B cell (primary cell): ENCODE data around the gene CD4. TPM values are rescaled to one million over a fixed set of nuclear protein-coding genes. Genes with fewer than 3 reads are reported as not detected.

Experiments
- ATAC-seq: fragments of 200-7000 bp; cut with Tn5 transposase; one replicate; pipeline ENCODE4 v1.10.0; 2021; ENCODE audit warnings: low read depth, mild to moderate bottlenecking, moderate number of reproducible peaks, moderate library complexity
- CTCF ChIA-PET: fragments of 350-600 bp; sonication (Branson Sonifier 250); formaldehyde crosslinking; loops from one replicate; lab custom pipeline; 2021; ENCODE audit warnings: antibody characterized with exemption, inconsistent platforms; lab: Charles Lee
- POLR2A ChIA-PET: fragments of 350-600 bp; sonication (Branson Sonifier 250); formaldehyde crosslinking; loops from one replicate; lab custom pipeline; 2021; ENCODE audit warnings: antibody characterized with exemption; lab: Charles Lee
- DNase-seq: peaks from one replicate; pipeline ENCODE4 v3.0.0; 2013
- H2AFZ ChIP-seq: 2 replicates; pipeline ENCODE4 v1.6.1; 2012; ENCODE audit warnings: mild to moderate bottlenecking, low read depth, low read length; ENCODE audit not compliant: insufficient read depth, poor library complexity, severe bottlenecking
- H3K27ac ChIP-seq, 2 donors: 1 replicate in 1 of 2; 2 replicates in 1 of 2; pipeline ENCODE4 v1.5.1; 2012 to 2013; ENCODE audit warnings: low read length in 2 of 2, mild to moderate bottlenecking in 2 of 2, moderate library complexity in 1 of 2
- H3K27me3 ChIP-seq, 4 experiments: fragments of 200-600 bp in 1 of 4; sonication (generic) in 1 of 4; replicated peaks in 1 of 4; 1 replicate in 2 of 4; 2 replicates in 2 of 4; pipeline versions ENCODE4 v1.6.1 to v1.7.0; 2013 to 2016; ENCODE audit warnings: low read length in 3 of 4, mild to moderate bottlenecking in 2 of 4, mixed read lengths in 1 of 4, moderate library complexity in 1 of 4; ENCODE audit not compliant: insufficient read depth in 4 of 4, control insufficient read depth in 3 of 4; ENCODE audit errors: control extremely low read depth in 1 of 4
- H3K36me3 ChIP-seq, 2 experiments: replicated peaks in 1 of 2; 1 replicate in 1 of 2; 2 replicates in 1 of 2; pipeline versions ENCODE4 v1.6.1 to v1.7.1; 2013; ENCODE audit warnings: low read length in 1 of 2; ENCODE audit not compliant: insufficient read depth in 2 of 2, control insufficient read depth in 1 of 2; ENCODE audit errors: control extremely low read depth in 1 of 2, extremely low read depth in 1 of 2
- H3K4me1 ChIP-seq, 2 donors: fragments of 200-600 bp in 1 of 2; sonication (generic) in 1 of 2; 1 replicate in 1 of 2; 2 replicates in 1 of 2; pipeline versions ENCODE4 v1.5.1 to v1.6.1; 2013 to 2017; ENCODE audit warnings: low read length in 2 of 2; ENCODE audit not compliant: control insufficient read depth in 2 of 2, insufficient read depth in 2 of 2
- H3K4me2 ChIP-seq: replicated peaks from 2 replicates; pipeline ENCODE3; 2012; ENCODE audit warnings: mild to moderate bottlenecking, low read depth, low read length; ENCODE audit not compliant: poor library complexity, severe bottlenecking
- H3K4me3 ChIP-seq, 5 experiments: fragments of 200-600 bp in 1 of 5; sonication (generic) in 1 of 5; 1 replicate in 3 of 5; 2 replicates in 2 of 5; pipeline versions ENCODE4 v1.5.1 to v1.7.0; 2011 to 2016; ENCODE audit warnings: low read length in 4 of 5, mild to moderate bottlenecking in 4 of 5, low read depth in 2 of 5, control low read depth in 1 of 5, moderate library complexity in 1 of 5; ENCODE audit not compliant: insufficient read depth in 1 of 5; ENCODE audit errors: control extremely low read depth in 1 of 5, extremely low read depth in 1 of 5
- H3K79me2 ChIP-seq: fragments of 200-600 bp; sonication (generic); one replicate; pipeline ENCODE4 v1.6.0; 2016; ENCODE audit warnings: low read length; ENCODE audit not compliant: control insufficient read depth, insufficient read depth
- H3K9ac ChIP-seq: fragments of 200-600 bp; sonication (generic); 2 replicates; pipeline ENCODE4 v1.6.1; 2017; ENCODE audit warnings: mild to moderate bottlenecking, low read length, moderate library complexity
- H3K9me3 ChIP-seq, 3 donors: one replicate each; pipeline versions ENCODE4 v1.6.1 to v1.7.1; 2013; ENCODE audit warnings: low read length in 2 of 3; ENCODE audit not compliant: control insufficient read depth in 2 of 3, insufficient read depth in 1 of 3; ENCODE audit errors: control extremely low read depth in 1 of 3
- H4K20me1 ChIP-seq: 2 replicates; pipeline ENCODE4 v1.6.0; 2012; ENCODE audit warnings: mild to moderate bottlenecking, low read length; ENCODE audit not compliant: insufficient read depth, control insufficient read depth, poor library complexity, severe bottlenecking
- H3K27ac Mint-ChIP-seq: one replicate; pipeline ENCODE4 v1.8.0; 2021; ENCODE audit warnings: mixed read lengths
- H3K27me3 Mint-ChIP-seq: one replicate; pipeline ENCODE4 v1.8.0; 2021; ENCODE audit warnings: mixed read lengths
- H3K4me1 Mint-ChIP-seq: one replicate; pipeline ENCODE4 v1.8.0; 2021; ENCODE audit warnings: mixed read lengths
- H3K4me3 Mint-ChIP-seq: one replicate; pipeline ENCODE4 v1.8.0; 2021; ENCODE audit warnings: mixed read lengths
- H3K9me3 Mint-ChIP-seq: one replicate; pipeline ENCODE4 v1.8.0; 2022; ENCODE audit warnings: mixed read lengths; ENCODE audit not compliant: insufficient read depth
- CTCF ChIP-seq: fragments of 200-600 bp; IDR thresholded peaks from one replicate; pipeline ENCODE4 v1.8.0; 2022; ENCODE audit warnings: antibody characterized with exemption, mild to moderate bottlenecking
- EZH2 ChIP-seq: IDR thresholded peaks from 2 replicates; pipeline ENCODE4 v1.6.1; 2012; ENCODE audit warnings: borderline replicate concordance, low read depth, mild to moderate bottlenecking, moderate library complexity, low read length; ENCODE audit not compliant: insufficient read depth, poor library complexity, severe bottlenecking
- WGBS: methylation state at CpG from one replicate; pipeline ENCODE4 v1.1.5; 2013; ENCODE audit warnings: missing lambda C conversion rate; ENCODE audit not compliant: insufficient coverage; 5-methylcytosine and 5-hydroxymethylcytosine counted together
- intact Hi-C: fragments of 100-400 bp; cut with micrococcal nuclease; formaldehyde crosslinking; loops from one replicate; pipeline ENCODE4 v1.10.0; 2022
- polyA plus RNA-seq: library from polyadenylated mRNA; depleted of rRNA; stranded (reverse); fragments of >200 nt; gene quantifications from 2 replicates; pipeline ENCODE4 v1.2.3, GENCODE V29; 2012
- total RNA-seq, 2 donors: library from RNA; stranded (reverse); fragments of 120-200 nt in 1 of 2; gene quantifications; 1 replicate in 1 of 2; 2 replicates in 1 of 2; pipeline versions ENCODE4 v1.2.3 to v1.2.4, GENCODE V29; 2013 to 2022

CD4 gene
- total and polyA plus RNA-seq, 2 donors (not counting 1 experiment from before 2014, with no cell fraction given), result 0.49 to 2.2 TPM

GRCh38 chr12:6823182-6824084 lies 34.1 kb downstream of the CD4 start:
- CTCF ChIA-PET, result interaction anchor here (0.5 to 6.2 kb wide), 5 partner anchors 10 to 160 kb away, joined by 3 to 33 read pairs (median 6); partner anchors contain the start of gene MLF2
- Histone ChIP-seq H3K4me1 (peaks cover 26 to 28% of the 10 kb centered on the region in 2 donors), H3K27ac (no peak overlapping the region), H3K79me2 (no peaks in the 10 kb centered on the region), H3K9ac (no peak overlapping the region), H3K9me3 (peaks cover 0 to 13% (median 0%) of the 10 kb centered on the region in 3 donors), H3K4me3 (no peak overlapping the region), H3K36me3 (no peaks in the 10 kb centered on the region), H2AFZ (no peak overlapping the region), H4K20me1 (no peaks in the 10 kb centered on the region), H3K27me3 (peaks cover 0 to 71% (median 31%) of the 10 kb centered on the region in 4 experiments), H3K4me2 (no peak overlapping the region)
- intact Hi-C loops, result loop anchor here (2.0 kb wide), 1 partner anchor 261 kb away; no protein-coding TSS in a partner anchor
- POLR2A ChIA-PET, result no interaction called here
- WGBS, result 84% methylated on average over 9 of the region's 12 CpGs
- Mint-ChIP-seq H3K9me3 (no peaks in the 10 kb centered on the region), H3K4me1 (peaks cover 22% of the 10 kb centered on the region), H3K4me3 (no peak overlapping the region), H3K27me3 (peaks cover 66% of the 10 kb centered on the region), H3K27ac (no peak overlapping the region)
- no peak for TF ChIP-seq EZH2
- TF ChIP-seq CTCF, result no peak
- DNase-seq (no peak), ATAC-seq (no peak)
